Trophoblast cell (in vitro differentiated cells and primary cell): Measurements from ENCODE around the gene ASIC1.

ENCODE experiments used
- DNase-seq, 2 donors: peaks; one replicate each; pipeline ENCODE4 v3.0.0-alpha.2; 2016
- H2AFZ ChIP-seq: 2 replicates; pipeline ENCODE4 v1.6.1; 2013; ENCODE audit warnings: low read length, moderate library complexity, mild to moderate bottlenecking; ENCODE audit not compliant: insufficient read depth, poor library complexity
- H2AK5ac ChIP-seq: 2 replicates; pipeline ENCODE4 v1.6.1; 2013; ENCODE audit warnings: mild to moderate bottlenecking, low read length
- H2BK120ac ChIP-seq: 2 replicates; pipeline ENCODE4 v1.6.1; 2013; ENCODE audit warnings: low read length, mild to moderate bottlenecking, moderate library complexity; ENCODE audit not compliant: insufficient read depth, poor library complexity
- H2BK12ac ChIP-seq: 2 replicates; pipeline ENCODE4 v1.6.1; 2013; ENCODE audit warnings: mild to moderate bottlenecking, low read length, moderate library complexity
- H2BK5ac ChIP-seq: 2 replicates; pipeline ENCODE4 v1.6.1; 2013; ENCODE audit warnings: low read length, low read depth, moderate library complexity, mild to moderate bottlenecking; ENCODE audit not compliant: poor library complexity
- H3K14ac ChIP-seq: 2 replicates; pipeline ENCODE4 v1.6.1; 2013; ENCODE audit warnings: mild to moderate bottlenecking, low read length
- H3K18ac ChIP-seq: 2 replicates; pipeline ENCODE4 v1.6.1; 2013; ENCODE audit warnings: mild to moderate bottlenecking, low read length
- H3K23ac ChIP-seq: 2 replicates; pipeline ENCODE4 v1.6.1; 2013; ENCODE audit warnings: low read length
- H3K27ac ChIP-seq: 2 replicates; pipeline ENCODE4 v1.5.1; 2013; ENCODE audit warnings: low read depth, mild to moderate bottlenecking, inconsistent platforms, low read length, moderate library complexity
- H3K27me3 ChIP-seq: 2 replicates; pipeline ENCODE4 v1.6.1; 2013; ENCODE audit warnings: inconsistent platforms, mild to moderate bottlenecking, low read length, moderate library complexity; ENCODE audit not compliant: insufficient read depth
- H3K36me3 ChIP-seq, 2 experiments: 1 replicate in 1 of 2; 2 replicates in 1 of 2; pipeline ENCODE4 v1.6.1; 2013; ENCODE audit warnings: low read length in 2 of 2, mild to moderate bottlenecking in 2 of 2, moderate library complexity in 1 of 2; ENCODE audit not compliant: insufficient read depth in 2 of 2, control insufficient read depth in 1 of 2
- H3K4ac ChIP-seq: 2 replicates; pipeline ENCODE4 v1.6.1; 2013; ENCODE audit warnings: low read depth, mild to moderate bottlenecking, low read length, moderate library complexity
- H3K4me1 ChIP-seq, 2 experiments: 1 replicate in 1 of 2; 2 replicates in 1 of 2; pipeline ENCODE4 v1.6.1; 2013; ENCODE audit warnings: low read length in 2 of 2, mild to moderate bottlenecking in 2 of 2, moderate library complexity in 1 of 2; ENCODE audit not compliant: insufficient read depth in 2 of 2, control insufficient read depth in 1 of 2
- H3K4me2 ChIP-seq: 2 replicates; pipeline ENCODE4 v1.6.1; 2013; ENCODE audit warnings: inconsistent platforms, mild to moderate bottlenecking, low read length, moderate library complexity
- H3K4me3 ChIP-seq: 2 replicates; pipeline ENCODE4 v1.5.1; 2013; ENCODE audit warnings: mild to moderate bottlenecking, low read depth, low read length, inconsistent platforms
- H3K79me1 ChIP-seq: one replicate; pipeline ENCODE4 v1.6.1; 2013; ENCODE audit warnings: low read length
- H3K79me2 ChIP-seq: 2 replicates; pipeline ENCODE4 v1.6.1; 2013; ENCODE audit warnings: low read length, mild to moderate bottlenecking; ENCODE audit not compliant: control insufficient read depth, insufficient read depth, poor library complexity
- H3K9ac ChIP-seq: 2 replicates; pipeline ENCODE4 v1.6.1; 2013; ENCODE audit warnings: mild to moderate bottlenecking, low read length
- H3K9me3 ChIP-seq: 2 replicates; pipeline ENCODE4 v1.6.1; 2013; ENCODE audit warnings: low read depth, mild to moderate bottlenecking, control low read depth, inconsistent platforms, low read length; ENCODE audit not compliant: insufficient read depth
- H4K12ac ChIP-seq: 2 replicates; pipeline ENCODE4 v1.6.1; 2013; ENCODE audit warnings: low read depth, mild to moderate bottlenecking, low read length, moderate library complexity
- H4K8ac ChIP-seq: 2 replicates; pipeline ENCODE4 v1.6.1; 2013; ENCODE audit warnings: low read depth, mild to moderate bottlenecking, low read length, moderate library complexity
- H4K91ac ChIP-seq: one replicate; pipeline ENCODE4 v1.6.1; 2013; ENCODE audit warnings: low read depth, mild to moderate bottlenecking, low read length, moderate library complexity
- WGBS: extraction: QIAGEN DNeasy Blood & Tissue Kit; methylation state at CpG from one replicate; pipeline ENCODE4 v1.1.7; 2013; ENCODE audit warnings: missing lambda C conversion rate; ENCODE audit not compliant: insufficient read length, insufficient coverage; ENCODE audit errors: extremely low coverage; 5-methylcytosine and 5-hydroxymethylcytosine counted together

The ASIC1 gene

GRCh38 chr12:50129290-50129689 is 71.9 kb downstream of the ASIC1 start:
- H4K8ac ChIP-seq, result no peak overlapping the region
- no peak overlapping the region for H3K14ac ChIP-seq
- H3K79me2 ChIP-seq, result no peaks in the 10 kb centered on the region
- no peak overlapping the region for H3K23ac ChIP-seq
- no peaks in the 10 kb centered on the region for H3K4me1 ChIP-seq
- no peak overlapping the region for H3K4me2 ChIP-seq
- H4K91ac ChIP-seq, result no peak overlapping the region
- no peak overlapping the region for H2AFZ ChIP-seq
- no peak overlapping the region for H2BK12ac ChIP-seq
- no peaks in the 10 kb centered on the region for H3K27me3 ChIP-seq
- DNase-seq, result no peak
- H2BK5ac ChIP-seq, result no peak overlapping the region
- peaks cover 20 to 38% of the 10 kb centered on the region in 2 experiments for H3K36me3 ChIP-seq
- H2AK5ac ChIP-seq, result no peak overlapping the region
- H2BK120ac ChIP-seq, result no peak overlapping the region
- H3K9me3 ChIP-seq, result no peaks in the 10 kb centered on the region
- H3K18ac ChIP-seq, result no peak overlapping the region
- H3K4me3 ChIP-seq, result no peak overlapping the region
- no peak overlapping the region for H4K12ac ChIP-seq
- WGBS, result no CpG with 5 or more reads among the region's 4 CpGs
- H3K27ac ChIP-seq, result no peak overlapping the region
- no peak overlapping the region for H3K4ac ChIP-seq
- H3K79me1 ChIP-seq, result no peaks in the 10 kb centered on the region
- H3K9ac ChIP-seq, result no peak overlapping the region

- no peaks in the 10 kb centered on the region for H3K9me3 ChIP-seq
- no peak overlapping the region for H3K23ac ChIP-seq
- H3K27me3 ChIP-seq, result no peaks in the 10 kb centered on the region
- H3K79me1 ChIP-seq, result no peaks in the 10 kb centered on the region
- no peak overlapping the region for H3K4me3 ChIP-seq
- H2BK5ac ChIP-seq, result no peak overlapping the region
- no peak overlapping the region for H2BK120ac ChIP-seq
- H4K8ac ChIP-seq, result no peak overlapping the region
- H2AFZ ChIP-seq, result no peak overlapping the region
- H4K12ac ChIP-seq, result no peak overlapping the region
- H2BK12ac ChIP-seq, result no peak overlapping the region
- H2AK5ac ChIP-seq, result no peak overlapping the region
- H3K79me2 ChIP-seq, result no peaks in the 10 kb centered on the region
- H3K18ac ChIP-seq, result no peak overlapping the region
- H3K4me2 ChIP-seq, result no peak overlapping the region
- no peak overlapping the region for H4K91ac ChIP-seq
- WGBS, result no CpG with 5 or more reads among the region's 2 CpGs
- no peak overlapping the region for H3K14ac ChIP-seq
- H3K36me3 ChIP-seq, result peaks cover 29 to 51% of the 10 kb centered on the region in 2 experiments
- no peaks in the 10 kb centered on the region for H3K4me1 ChIP-seq
- no peak overlapping the region for H3K4ac ChIP-seq
- H3K9ac ChIP-seq, result no peak overlapping the region
- H3K27ac ChIP-seq, result no peak overlapping the region
- peak in 1 of 2 donors; percentile 84 for DNase-seq
Observed at GRCh38 chr12:50132505-50133135, 75.2 kb downstream of the ASIC1 start.
